K562 (cell line): ENCODE results near the gene TMEM81.

ENCODE experiments used
- ARNT ChIP-seq, 2 experiments: fragments of 450-650 bp; IDR thresholded peaks; 2 replicates each; pipeline ENCODE4 v1.6.1; 2016; ENCODE audit warnings: mild to moderate bottlenecking in 1 of 2
- ATF3 ChIP-seq, 2 experiments: fragments of 450-650 bp in 1 of 2; sonication (generic) in 1 of 2; formaldehyde crosslinking in 1 of 2; IDR thresholded peaks in 1 of 2; conservative IDR thresholded peaks in 1 of 2; 2 replicates each; pipeline versions ENCODE4 v1.6.1 to v1.8.1; 2016 to 2023; ENCODE audit warnings: mild to moderate bottlenecking in 2 of 2, moderate library complexity in 2 of 2, inconsistent platforms in 1 of 2, missing genetic modification reagents in 1 of 2
- E2F6 ChIP-seq, 2 experiments: IDR thresholded peaks; 2 replicates each; pipeline ENCODE4 v1.6.1; 2011; ENCODE audit warnings: borderline replicate concordance in 1 of 2, control low read depth in 1 of 2, low read depth in 1 of 2, low read length in 1 of 2, mild to moderate bottlenecking in 1 of 2, mixed read lengths in 1 of 2, moderate library complexity in 1 of 2; ENCODE audit not compliant: insufficient read depth in 1 of 2, insufficient read length in 1 of 2, poor library complexity in 1 of 2, severe bottlenecking in 1 of 2; ENCODE audit errors: extremely low read depth in 1 of 2
- EGR1 ChIP-seq: fragments of 450-650 bp; conservative IDR thresholded peaks from 2 replicates; pipeline ENCODE4 v1.6.1; 2017; ENCODE audit warnings: mild to moderate bottlenecking
- EHMT2 ChIP-seq: fragments of 450-650 bp; IDR thresholded peaks from 2 replicates; pipeline ENCODE4 v1.6.1; 2018; ENCODE audit warnings: antibody characterized with exemption
- EZH2 ChIP-seq: IDR thresholded peaks from 2 replicates; pipeline ENCODE4 v1.6.1; 2012; ENCODE audit warnings: low read depth, mild to moderate bottlenecking, inconsistent platforms, low read length, borderline replicate concordance
- KLF10 ChIP-seq: fragments of 250-450 bp; sonication (Bioruptor Pico); IDR thresholded peaks from 2 replicates; pipeline ENCODE4 v1.6.1; 2021; ENCODE audit warnings: matching md5 sums
- MBD2 ChIP-seq: sonication (generic); IDR thresholded peaks from 2 replicates; pipeline ENCODE4 v1.6.1; 2016; ENCODE audit warnings: low read depth, borderline replicate concordance
- PHB2 ChIP-seq: fragments of 450-650 bp; IDR thresholded peaks from 2 replicates; pipeline ENCODE4 v1.6.1; 2017; ENCODE audit warnings: low read depth
- SMARCA4 ChIP-seq: fragments of 450-650 bp; IDR thresholded peaks from 2 replicates; pipeline ENCODE4 v1.6.1; 2016
- SPI1 ChIP-seq: IDR thresholded peaks from 2 replicates; pipeline ENCODE4 v1.6.1; 2011; ENCODE audit warnings: low read depth, low read length, control low read depth, borderline replicate concordance
- TFAP4 ChIP-seq: sonication (generic); formaldehyde crosslinking; IDR thresholded peaks from 2 replicates; pipeline ENCODE4 v1.8.0; 2022; ENCODE audit warnings: missing genetic modification reagents, mild to moderate bottlenecking, moderate library complexity, borderline replicate concordance

DNA sequence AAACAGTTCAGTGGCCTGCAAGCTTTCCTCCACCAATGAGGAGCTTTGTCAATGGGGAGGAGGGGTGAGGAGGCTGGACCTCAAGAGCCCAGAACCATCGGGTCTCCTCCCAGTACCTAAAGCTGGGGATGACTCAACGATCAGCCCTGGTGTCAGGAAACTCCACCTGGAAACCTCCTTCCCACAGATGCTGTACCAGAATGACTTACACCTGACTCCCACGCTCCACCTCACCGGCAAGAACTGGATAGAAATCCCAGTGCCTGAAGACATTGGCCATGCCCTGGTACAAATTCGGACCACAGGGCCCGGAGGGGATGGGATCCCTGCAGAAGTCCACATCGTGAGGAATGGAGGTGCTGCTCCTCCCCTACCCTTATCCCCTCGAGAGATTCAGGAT lies 11.4 kb downstream of the TMEM81 start:
- TF ChIP-seq MBD2 (no peak), EHMT2 (no peak), SPI1 (no peak), KLF10 (no peak), ARNT (IDR thresholded peaks at IDR 0.05) (no peak), PHB2 (no peak), E2F6 (IDR thresholded peaks at IDR 0.05; ENCODE audit: borderline replicate concordance in 1 of 2, extremely low read depth in 1 of 2, insufficient read depth in 1 of 2, insufficient read length in 1 of 2, low read depth in 1 of 2, low read length in 1 of 2, poor library complexity in 1 of 2, severe bottlenecking in 1 of 2) (no peak), SMARCA4 (no peak), TFAP4 (CRISPR knock-in tag) (no peak), ATF3 (IDR thresholded peaks at IDR 0.05) (no peak), ATF3 (CRISPR knock-in tag; conservative IDR thresholded peaks at IDR 0.05) (no peak), EGR1 (no peak), EZH2 (no peak)
